Fibroblast of lung (primary cell): ENCODE results near the gene TSPO. TPM values are rescaled to one million over a fixed set of nuclear protein-coding genes. Genes with fewer than 3 reads are reported as not detected.

Experiments
- DNase-seq, 2 donors: peaks; one replicate each; pipeline versions ENCODE4 v3.0.0 to v3.0.0-alpha.2; 2010; ENCODE audit warnings: low read depth in 2 of 2
- H2AFZ ChIP-seq: 2 replicates; pipeline ENCODE4 v1.5.1; 2012; ENCODE audit warnings: low read length, control low read depth, inconsistent platforms
- H3K27ac ChIP-seq: 2 replicates; pipeline ENCODE4 v1.5.1; 2011; ENCODE audit warnings: low read length, control low read depth; ENCODE audit not compliant: insufficient read depth
- H3K27me3 ChIP-seq: 2 replicates; pipeline ENCODE4 v1.5.1; 2011; ENCODE audit warnings: mild to moderate bottlenecking, low read length; ENCODE audit not compliant: control insufficient read depth, insufficient read depth
- H3K36me3 ChIP-seq: 2 replicates; pipeline ENCODE4 v1.5.1; 2011; ENCODE audit warnings: low read length; ENCODE audit not compliant: control insufficient read depth, insufficient read depth
- H3K4me1 ChIP-seq: 2 replicates; pipeline ENCODE4 v1.5.1; 2011; ENCODE audit warnings: low read length; ENCODE audit not compliant: control insufficient read depth, insufficient read depth; ENCODE audit errors: extremely low read depth
- H3K4me2 ChIP-seq: 2 replicates; pipeline ENCODE4 v1.5.1; 2011; ENCODE audit warnings: low read length, control low read depth; ENCODE audit not compliant: insufficient read depth; ENCODE audit errors: extremely low read depth
- H3K4me3 ChIP-seq, 4 experiments: fragments of 200-600 bp in 1 of 4; sonication (generic) in 1 of 4; replicated peaks in 1 of 4; 2 replicates each; pipeline ENCODE4 v1.5.1; 2011 to 2016; ENCODE audit warnings: low read length in 4 of 4, low read depth in 3 of 4, mild to moderate bottlenecking in 3 of 4, control low read depth in 2 of 4, inconsistent platforms in 1 of 4, mixed read lengths in 1 of 4; ENCODE audit not compliant: insufficient read depth in 1 of 4; ENCODE audit errors: control extremely low read depth in 1 of 4
- H3K79me2 ChIP-seq: 2 replicates; pipeline ENCODE4 v1.5.1; 2012; ENCODE audit warnings: mild to moderate bottlenecking, low read length, inconsistent platforms; ENCODE audit not compliant: control insufficient read depth, insufficient read depth
- H3K9ac ChIP-seq: 2 replicates; pipeline ENCODE4 v1.5.1; 2011; ENCODE audit warnings: mild to moderate bottlenecking, low read length, control low read depth; ENCODE audit not compliant: insufficient read depth
- H3K9me3 ChIP-seq: 2 replicates; pipeline ENCODE4 v1.5.1; 2012; ENCODE audit warnings: low read depth, low read length; ENCODE audit not compliant: control insufficient read depth, insufficient read depth
- H4K20me1 ChIP-seq: 2 replicates; pipeline ENCODE4 v1.5.1; 2011; ENCODE audit warnings: low read length; ENCODE audit not compliant: control insufficient read depth, insufficient read depth; ENCODE audit errors: extremely low read depth
- CTCF ChIP-seq, 2 donors: IDR thresholded peaks in 1 of 2; conservative IDR thresholded peaks in 1 of 2; 1 replicate in 1 of 2; 2 replicates in 1 of 2; pipeline ENCODE4 v1.5.1; 2011 to 2012; ENCODE audit warnings: low read length in 2 of 2, control low read depth in 1 of 2, inconsistent platforms in 1 of 2, low read depth in 1 of 2, mild to moderate bottlenecking in 1 of 2
- EZH2 ChIP-seq: IDR thresholded peaks from 2 replicates; pipeline ENCODE4 v1.5.1; 2012; ENCODE audit warnings: low read length, control low read depth, mild to moderate bottlenecking; ENCODE audit errors: missing control alignments
- polyA plus RNA-seq, 2 donors: library from polyadenylated mRNA; depleted of rRNA in 1 of 2; stranded (reverse) in 1 of 2; unstranded in 1 of 2; fragments of >200 nt; gene quantifications; 2 replicates each; pipeline ENCODE4 v1.2.1, GENCODE V29; 2011 to 2012; ENCODE audit warnings: missing spikeins in 1 of 2
- total RNA-seq: library from RNA; depleted of rRNA; stranded (reverse); fragments of >200 nt; gene quantifications from 2 replicates; pipeline ENCODE4 v1.2.1, GENCODE V29; 2014

The TSPO gene
- total and polyA plus RNA-seq, 2 donors (not counting 1 experiment from before 2014, with no cell fraction given) = 47.5 to 243 TPM

- no peaks in the 10 kb centered on the region for H3K36me3 ChIP-seq
- H4K20me1 ChIP-seq = no peaks in the 10 kb centered on the region
- H3K4me1 ChIP-seq = no peaks in the 10 kb centered on the region
- no peak overlapping the region for H2AFZ ChIP-seq
- no peak overlapping the region for H3K9ac ChIP-seq
- no peaks in the 10 kb centered on the region for H3K79me2 ChIP-seq
- H3K4me3 ChIP-seq = no peak overlapping the region
- TF ChIP-seq CTCF (conservative IDR thresholded peaks at IDR 0.05 in 1 of 2, IDR thresholded peaks at IDR 0.05 in 1 of 2; ENCODE audit: low read depth in 1 of 2, low read length in 2 of 2) = no peak
- TF ChIP-seq EZH2 = no peak
- no peak overlapping the region for H3K4me2 ChIP-seq
- no peak overlapping the region for H3K27ac ChIP-seq
- peaks cover 4% of the 10 kb centered on the region for H3K27me3 ChIP-seq
- no peaks in the 10 kb centered on the region for H3K9me3 ChIP-seq
- DNase-seq = no peak
Measured at GRCh38 chr22:43191831-43192230, 40.5 kb downstream of the TSPO start.

GRCh38 chr22:43197271-43197941 is 46.0 kb downstream of the TSPO start:
- no peak overlapping the region for H2AFZ ChIP-seq
- no peaks in the 10 kb centered on the region for H3K79me2 ChIP-seq
- H3K27me3 ChIP-seq = peaks cover 9% of the 10 kb centered on the region
- H3K4me3 ChIP-seq = no peak overlapping the region
- no peak for TF ChIP-seq CTCF (conservative IDR thresholded peaks at IDR 0.05 in 1 of 2, IDR thresholded peaks at IDR 0.05 in 1 of 2; ENCODE audit: low read depth in 1 of 2, low read length in 2 of 2)
- H3K27ac ChIP-seq = no peak overlapping the region
- no peaks in the 10 kb centered on the region for H3K36me3 ChIP-seq
- H3K9ac ChIP-seq = no peak overlapping the region
- DNase-seq = peak in 1 of 2 donors; percentile 55
- H3K4me2 ChIP-seq = no peak overlapping the region
- H3K9me3 ChIP-seq = no peaks in the 10 kb centered on the region
- H3K4me1 ChIP-seq = no peaks in the 10 kb centered on the region
- H4K20me1 ChIP-seq = no peaks in the 10 kb centered on the region

- DNase-seq = no peak
- no peaks in the 10 kb centered on the region for H3K79me2 ChIP-seq
- no peak overlapping the region for H3K4me3 ChIP-seq
- H3K9me3 ChIP-seq = no peaks in the 10 kb centered on the region
- no peak for TF ChIP-seq CTCF (conservative IDR thresholded peaks at IDR 0.05 in 1 of 2, IDR thresholded peaks at IDR 0.05 in 1 of 2; ENCODE audit: low read depth in 1 of 2, low read length in 2 of 2)
- H3K27me3 ChIP-seq = peaks cover 12% of the 10 kb centered on the region
- no peak overlapping the region for H3K9ac ChIP-seq
- no peaks in the 10 kb centered on the region for H3K4me1 ChIP-seq
- no peak overlapping the region for H3K27ac ChIP-seq
- H3K4me2 ChIP-seq = no peak overlapping the region
- H4K20me1 ChIP-seq = no peaks in the 10 kb centered on the region
- no peak overlapping the region for H2AFZ ChIP-seq
- no peaks in the 10 kb centered on the region for H3K36me3 ChIP-seq
Measured at GRCh38 chr22:43198126-43198525, 46.8 kb downstream of the TSPO start.
